Muscle layer of colon (tissue), 2 donors: ENCODE results near the gene CUX1.
"Not testable (repeated sequence)": the region's sequence is repeated elsewhere in the genome, so short reads cannot be mapped to it uniquely, and the experiment has no call there.

Experiments used
- H3K27ac ChIP-seq: one replicate; pipeline ENCODE4 v1.7.0; 2013; ENCODE audit warnings: low read depth, mild to moderate bottlenecking, low read length, moderate library complexity
- H3K27me3 ChIP-seq, 2 donors: one replicate each; pipeline ENCODE4 v1.7.0; 2013; ENCODE audit warnings: low read length in 2 of 2, mild to moderate bottlenecking in 2 of 2; ENCODE audit not compliant: insufficient read depth in 2 of 2, control insufficient read depth in 1 of 2
- H3K36me3 ChIP-seq: one replicate; pipeline ENCODE4 v1.7.0; 2013; ENCODE audit warnings: mild to moderate bottlenecking, low read length; ENCODE audit not compliant: insufficient read depth
- H3K4me1 ChIP-seq: one replicate; pipeline ENCODE4 v1.7.0; 2013; ENCODE audit warnings: mild to moderate bottlenecking, low read length; ENCODE audit not compliant: insufficient read depth
- H3K4me3 ChIP-seq, 2 donors: one replicate each; pipeline ENCODE4 v1.7.0; 2013; ENCODE audit warnings: low read length in 2 of 2, low read depth in 1 of 2, mild to moderate bottlenecking in 1 of 2, moderate library complexity in 1 of 2
- H3K9ac ChIP-seq: one replicate; pipeline ENCODE4 v1.7.0; 2013; ENCODE audit warnings: low read length
- H3K9me3 ChIP-seq: one replicate; pipeline ENCODE4 v1.7.0; 2013; ENCODE audit warnings: mild to moderate bottlenecking, low read length
- donor health status: abdominal sarcoma.
- donor health status: Adenocarcinoma of cecum.

The CUX1 gene

GRCh38 chr7:101978683-101979082, 161.3 kb downstream of the CUX1 start:
- Histone ChIP-seq H3K4me1 (no peaks in the 10 kb centered on the region), H3K36me3 (no peaks in the 10 kb centered on the region)

GRCh38 chr7:101983147-101983811, 165.9 kb downstream of the CUX1 start:
- Histone ChIP-seq H3K36me3 (peaks cover 4% of the 10 kb centered on the region), H3K4me3 (no peak overlapping the region), H3K27ac (no peak overlapping the region), H3K4me1 (peaks cover 12% of the 10 kb centered on the region), H3K9me3 (no peaks in the 10 kb centered on the region), H3K27me3 (no peaks in the 10 kb centered on the region), H3K9ac (no peak overlapping the region)

More at GRCh38 chr7:101978683-101979082, 161.3 kb downstream of the CUX1 start:
- no peaks in the 10 kb centered on the region for H3K9me3 ChIP-seq
- H3K27me3 ChIP-seq: no peaks in the 10 kb centered on the region
- H3K9ac ChIP-seq: no peak overlapping the region
- H3K4me3 ChIP-seq: no peak overlapping the region
- no peak overlapping the region for H3K27ac ChIP-seq

GRCh38 chr7:101984133-101984879, 166.9 kb downstream of the CUX1 start:
- Histone ChIP-seq H3K9ac (no peak overlapping the region), H3K27ac (no peak overlapping the region), H3K9me3 (no peaks in the 10 kb centered on the region), H3K36me3 (peaks cover 4% of the 10 kb centered on the region), H3K4me3 (no peak overlapping the region), H3K27me3 (no peaks in the 10 kb centered on the region), H3K4me1 (peaks cover 12% of the 10 kb centered on the region)

GRCh38 chr7:101985057-101985902, 167.9 kb downstream of the CUX1 start:
- Histone ChIP-seq H3K36me3 (peaks cover 4% of the 10 kb centered on the region), H3K9me3 (no peaks in the 10 kb centered on the region), H3K27me3 (no peaks in the 10 kb centered on the region), H3K4me1 (peaks cover 12% of the 10 kb centered on the region), H3K27ac (no peak overlapping the region), H3K4me3 (no peak overlapping the region), H3K9ac (no peak overlapping the region)

GRCh38 chr7:101985903-101986734, 168.7 kb downstream of the CUX1 start:
- Histone ChIP-seq H3K27ac (no peak overlapping the region), H3K9me3 (no peaks in the 10 kb centered on the region), H3K27me3 (no peaks in the 10 kb centered on the region), H3K36me3 (peaks cover 4% of the 10 kb centered on the region), H3K4me3 (no peak overlapping the region), H3K4me1 (peaks cover 12% of the 10 kb centered on the region), H3K9ac (no peak overlapping the region)

GRCh38 chr7:101987494-101987893, 170.1 kb downstream of the CUX1 start:
- no peak overlapping the region for H3K27ac ChIP-seq
- H3K9me3 ChIP-seq: no peaks in the 10 kb centered on the region
- peaks cover 4% of the 10 kb centered on the region for H3K36me3 ChIP-seq
- no peak overlapping the region for H3K9ac ChIP-seq
- peaks cover 12% of the 10 kb centered on the region for H3K4me1 ChIP-seq
- no peaks in the 10 kb centered on the region for H3K27me3 ChIP-seq
- no peak overlapping the region for H3K4me3 ChIP-seq

GRCh38 chr7:101988060-101988459, 170.6 kb downstream of the CUX1 start:
- not testable (repeated sequence) for H3K27me3 ChIP-seq, H3K27ac ChIP-seq, H3K4me3 ChIP-seq, H3K36me3 ChIP-seq, H3K9ac ChIP-seq, H3K9me3 ChIP-seq
- peaks cover 12% of the 10 kb centered on the region for H3K4me1 ChIP-seq

GRCh38 chr7:101988513-101988912, 171.1 kb downstream of the CUX1 start:
- no peak overlapping the region for H3K9ac ChIP-seq
- no peak overlapping the region for H3K27ac ChIP-seq
- H3K36me3 ChIP-seq: peaks cover 4% of the 10 kb centered on the region
- no peaks in the 10 kb centered on the region for H3K27me3 ChIP-seq
- H3K4me1 ChIP-seq: peaks cover 12% of the 10 kb centered on the region
- no peak overlapping the region for H3K4me3 ChIP-seq
- H3K9me3 ChIP-seq: no peaks in the 10 kb centered on the region

- no peak overlapping the region for H3K27ac ChIP-seq
- no peak overlapping the region for H3K4me3 ChIP-seq
- peaks cover 4% of the 10 kb centered on the region for H3K36me3 ChIP-seq
- H3K27me3 ChIP-seq: no peaks in the 10 kb centered on the region
- no peak overlapping the region for H3K9ac ChIP-seq
- H3K4me1 ChIP-seq: peaks cover 12% of the 10 kb centered on the region
- H3K9me3 ChIP-seq: no peaks in the 10 kb centered on the region
Measured at GRCh38 chr7:101989101-101989500, 171.7 kb downstream of the CUX1 start.

GRCh38 chr7:101990811-101991418, 173.5 kb downstream of the CUX1 start:
- Histone ChIP-seq H3K36me3 (peaks cover 4% of the 10 kb centered on the region), H3K27ac (no peak overlapping the region)

More at GRCh38 chr7:101990811-101991418, 173.5 kb downstream of the CUX1 start:
- Histone ChIP-seq H3K27me3 (no peaks in the 10 kb centered on the region), H3K9me3 (no peaks in the 10 kb centered on the region), H3K4me1 (peaks cover 3% of the 10 kb centered on the region), H3K9ac (no peak overlapping the region), H3K4me3 (no peak overlapping the region)
